Measurements from ENCODE around the gene BBS12.

BBS12 gene

DNA sequence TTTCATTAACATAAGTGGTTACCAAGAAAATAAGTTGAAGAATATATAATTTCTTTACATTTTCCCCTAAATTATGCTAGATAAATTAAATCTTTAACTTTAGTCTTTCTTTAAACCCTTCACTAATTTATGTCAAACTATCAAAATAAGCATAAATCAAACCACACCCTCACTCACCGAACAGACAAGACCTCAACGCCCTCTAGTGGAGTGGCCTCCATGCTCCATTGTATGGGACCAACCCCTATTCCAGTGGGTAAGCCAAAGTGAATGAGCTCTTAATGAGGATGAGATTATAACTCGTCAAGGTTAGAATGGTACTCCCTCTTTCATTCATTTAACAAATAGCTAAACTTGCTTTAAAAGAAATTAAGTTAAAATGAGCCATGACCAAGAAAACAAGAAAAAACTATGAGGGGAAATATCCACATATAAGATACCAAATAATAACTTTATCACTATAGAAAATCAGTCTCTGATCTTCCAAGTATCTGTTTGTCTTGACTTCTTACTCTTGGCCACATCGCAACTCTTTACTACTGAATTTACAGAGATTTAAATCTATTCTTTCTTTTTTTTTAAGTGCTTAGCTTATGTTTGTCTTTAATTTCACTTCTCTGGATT lies 15.6 kb upstream of the BBS12 start:
- peak; percentile 1 to 58 for DNase-seq

- no peak for DNase-seq
These were observed 14.2 kb upstream of the BBS12 start for GRCh38 chr4:122718281-122718680.

DNA sequence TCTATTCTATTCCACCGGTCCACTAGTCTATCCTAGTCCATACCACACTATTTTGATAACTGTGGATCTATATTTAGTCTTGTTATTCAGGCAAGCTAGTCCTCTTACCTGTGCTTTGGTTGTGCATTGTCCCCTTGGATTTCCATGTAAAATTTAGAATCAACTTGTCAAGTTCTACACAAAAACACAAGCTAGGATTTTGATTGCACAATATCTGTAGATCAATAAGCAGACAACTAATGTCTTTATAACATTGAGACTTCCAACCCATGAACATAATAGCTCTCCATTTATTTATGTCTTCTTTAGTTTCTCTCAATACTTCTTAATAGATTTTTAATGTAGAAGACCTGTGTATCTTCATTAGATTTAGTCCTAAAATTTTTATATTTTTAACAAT lies 10.2 kb upstream of the BBS12 start:
- DNase-seq = no peak

- DNase-seq = peak; percentile 0 to 40
These were observed 3.6 kb upstream of the BBS12 start for GRCh38 chr4:122728856-122729255.

DNA sequence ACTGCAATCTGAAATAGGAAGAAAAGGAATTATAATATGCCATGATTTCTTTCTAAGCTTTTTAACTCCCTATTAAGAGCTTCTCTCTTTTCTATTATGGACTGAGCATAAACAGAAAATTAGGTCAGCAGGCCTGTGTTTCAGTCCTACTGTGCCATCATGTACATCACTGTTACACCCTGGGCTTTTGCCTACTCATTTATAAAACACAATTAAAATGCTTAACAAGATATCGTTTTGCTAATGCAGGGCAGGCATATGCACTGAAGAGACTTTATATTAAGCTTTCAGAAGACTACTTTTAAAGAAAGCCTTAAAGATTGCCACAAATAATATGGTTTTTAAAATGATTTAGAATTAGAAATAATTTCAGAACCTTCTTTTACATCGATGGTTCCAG lies 828 bp upstream of the BBS12 start:
- no peak for DNase-seq

GRCh38 chr4:122733787-122734120 lies 1.2 kb downstream of the BBS12 start:
- no peak for DNase-seq

- no peak for DNase-seq
These were observed 6.7 kb downstream of the BBS12 start for GRCh38 chr4:122739174-122739573.

GRCh38 chr4:122742933-122743829 lies 10.7 kb downstream of the BBS12 start:
- no peak for DNase-seq

DNA sequence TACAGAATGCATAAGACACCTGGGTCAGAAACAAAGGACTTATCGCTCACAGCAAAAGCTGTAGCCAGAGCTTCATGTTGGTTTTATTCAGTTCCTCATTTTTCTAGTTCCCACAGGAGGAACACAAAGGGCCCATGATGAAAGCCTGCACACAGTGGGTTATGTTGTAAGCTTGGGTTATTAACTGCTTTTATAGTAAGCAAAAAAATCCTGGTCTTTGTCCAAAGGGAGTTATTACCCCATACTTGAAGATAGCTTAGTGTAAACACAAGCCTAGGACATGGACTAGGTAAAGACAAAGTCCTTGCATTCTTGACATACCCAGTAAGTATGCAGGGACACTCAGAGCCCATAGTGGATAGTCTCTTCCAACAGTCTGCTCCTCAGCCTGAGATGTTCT lies 11.7 kb downstream of the BBS12 start:
- DNase-seq = no peak

- no peak for DNase-seq
These were observed 14.0 kb downstream of the BBS12 start for GRCh38 chr4:122746485-122746965.

GRCh38 chr4:122747068-122747467 lies 14.6 kb downstream of the BBS12 start:
- no peak for DNase-seq

DNA sequence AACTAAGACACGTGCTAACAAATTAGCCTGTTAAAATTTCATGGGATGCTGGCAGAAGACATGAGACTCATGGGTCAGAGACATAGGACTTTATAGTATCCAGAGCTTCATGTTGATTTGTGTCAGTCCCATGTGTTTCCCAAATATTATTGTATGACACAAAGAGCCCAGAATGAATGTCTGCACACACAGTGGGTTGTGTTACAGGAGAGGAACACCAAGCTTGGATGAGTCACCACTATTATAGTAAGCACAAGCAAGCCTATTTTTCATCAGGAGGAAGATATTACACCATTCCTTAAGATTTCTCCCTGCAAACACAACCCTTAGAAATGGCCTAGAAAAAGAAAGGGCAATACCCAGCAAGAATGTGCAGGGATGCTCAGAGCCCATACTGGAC lies 15.4 kb downstream of the BBS12 start:
- no peak for DNase-seq

DNA sequence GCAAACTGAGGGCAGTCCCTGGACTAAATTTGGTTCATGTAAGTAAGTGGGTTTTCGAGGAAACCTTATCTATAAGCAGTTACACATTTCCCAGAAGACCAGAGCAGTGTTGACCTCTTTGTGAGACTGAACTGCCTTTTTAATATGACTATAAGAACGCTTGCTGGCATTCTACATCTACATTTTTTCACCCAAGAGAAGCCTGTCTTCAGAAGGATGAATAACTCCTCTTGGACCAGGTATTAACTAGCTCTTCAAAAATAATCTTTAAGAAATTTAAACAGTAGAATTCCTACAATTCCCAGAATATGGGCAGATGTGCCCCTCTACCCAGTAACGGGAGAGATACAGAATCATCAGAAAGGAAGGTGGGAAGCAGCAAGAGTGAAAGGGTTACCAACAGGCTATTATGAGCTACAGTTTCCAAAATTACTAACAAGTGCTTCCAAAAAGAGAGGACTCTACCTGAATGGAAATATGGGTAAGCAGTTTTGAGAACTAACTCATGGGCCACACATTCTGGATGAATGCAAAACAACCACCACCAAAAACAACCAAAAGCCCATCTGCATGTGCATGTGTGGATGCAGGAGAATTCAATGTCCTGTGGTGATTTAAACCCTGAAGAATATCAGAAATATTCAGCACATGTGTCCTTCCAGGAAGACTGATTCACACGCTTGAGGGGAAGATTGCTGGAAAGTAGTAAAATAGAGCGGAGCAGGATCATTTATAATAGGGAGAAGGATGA lies 17.4 kb downstream of the BBS12 start:
- no peak for DNase-seq

- DNase-seq = no peak
These were observed 23.2 kb downstream of the BBS12 start for GRCh38 chr4:122755675-122756074.

DNA sequence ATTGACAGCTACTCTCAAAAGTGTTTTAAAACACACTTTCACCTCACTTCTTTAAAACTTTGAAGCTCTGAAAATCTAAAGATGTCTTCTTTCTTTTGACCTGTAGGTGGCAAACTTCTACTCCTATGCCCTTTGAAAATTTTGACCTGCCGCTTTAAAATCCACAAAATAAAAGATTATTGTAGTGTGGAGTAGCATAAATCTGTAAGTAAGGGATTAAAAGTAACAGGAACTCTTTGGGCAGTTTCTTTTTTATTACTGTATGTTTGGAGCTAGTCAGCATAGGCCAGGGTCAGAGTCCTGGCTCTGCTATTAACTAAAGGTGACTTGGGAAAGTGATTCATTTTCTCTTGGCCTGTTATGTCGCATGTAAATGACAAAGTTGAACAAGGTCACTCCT lies 25.5 kb downstream of the BBS12 start:
- peak; percentile 1 to 3 for DNase-seq

DNA sequence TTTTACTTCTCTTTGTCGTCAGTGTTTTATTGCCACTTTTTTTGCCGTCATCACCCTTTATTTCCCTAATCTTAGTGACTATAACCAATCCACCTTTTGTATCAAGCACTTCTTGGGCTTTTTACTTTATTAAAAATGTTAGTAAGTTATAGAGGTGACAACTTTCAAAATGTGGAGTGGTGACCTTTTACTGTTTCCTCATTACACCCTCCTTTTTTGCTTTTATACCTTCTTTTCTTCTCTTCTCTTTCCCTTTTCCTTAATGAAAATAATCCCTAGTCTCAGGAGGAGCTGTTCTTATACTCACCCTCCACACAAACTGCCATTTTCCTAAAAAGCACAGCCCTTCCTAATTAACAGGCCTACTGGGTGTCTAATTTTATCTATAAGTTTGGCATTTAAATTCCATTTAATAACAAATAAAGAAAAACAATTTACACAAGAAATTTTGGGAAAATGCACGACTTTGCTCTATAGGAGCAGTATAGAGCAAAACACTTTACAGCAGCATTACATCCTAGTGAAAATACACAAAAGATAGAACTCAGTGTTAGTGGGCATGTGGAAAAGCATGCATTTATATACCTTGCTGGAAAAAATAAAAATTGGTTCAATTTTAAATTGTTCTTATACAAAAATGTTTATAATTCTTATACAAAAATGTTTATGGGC lies 27.3 kb downstream of the BBS12 start:
- no peak for DNase-seq

DNA sequence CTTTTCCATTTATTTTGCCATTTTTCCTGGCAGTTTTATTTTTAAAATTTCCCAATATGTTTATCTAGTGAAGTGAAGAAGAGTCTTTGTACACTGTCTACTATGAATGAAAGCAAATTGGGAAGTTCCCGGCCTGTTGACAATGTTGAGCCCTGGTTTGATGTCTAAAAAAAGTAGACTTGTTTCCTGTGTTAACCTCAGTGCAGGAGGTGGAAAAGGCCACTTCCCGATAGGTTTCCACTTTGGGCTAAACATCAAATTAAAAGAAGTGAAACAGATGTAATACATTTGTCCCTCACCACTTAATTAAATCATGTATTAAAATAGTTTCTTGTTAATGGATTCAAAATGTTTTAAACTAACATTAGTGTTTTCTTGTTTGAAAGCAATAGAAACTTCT lies 30.0 kb downstream of the BBS12 start:
- no peak for DNase-seq

- DNase-seq = no peak
These were observed 30.6 kb downstream of the BBS12 start for GRCh38 chr4:122762966-122763716.

DNA sequence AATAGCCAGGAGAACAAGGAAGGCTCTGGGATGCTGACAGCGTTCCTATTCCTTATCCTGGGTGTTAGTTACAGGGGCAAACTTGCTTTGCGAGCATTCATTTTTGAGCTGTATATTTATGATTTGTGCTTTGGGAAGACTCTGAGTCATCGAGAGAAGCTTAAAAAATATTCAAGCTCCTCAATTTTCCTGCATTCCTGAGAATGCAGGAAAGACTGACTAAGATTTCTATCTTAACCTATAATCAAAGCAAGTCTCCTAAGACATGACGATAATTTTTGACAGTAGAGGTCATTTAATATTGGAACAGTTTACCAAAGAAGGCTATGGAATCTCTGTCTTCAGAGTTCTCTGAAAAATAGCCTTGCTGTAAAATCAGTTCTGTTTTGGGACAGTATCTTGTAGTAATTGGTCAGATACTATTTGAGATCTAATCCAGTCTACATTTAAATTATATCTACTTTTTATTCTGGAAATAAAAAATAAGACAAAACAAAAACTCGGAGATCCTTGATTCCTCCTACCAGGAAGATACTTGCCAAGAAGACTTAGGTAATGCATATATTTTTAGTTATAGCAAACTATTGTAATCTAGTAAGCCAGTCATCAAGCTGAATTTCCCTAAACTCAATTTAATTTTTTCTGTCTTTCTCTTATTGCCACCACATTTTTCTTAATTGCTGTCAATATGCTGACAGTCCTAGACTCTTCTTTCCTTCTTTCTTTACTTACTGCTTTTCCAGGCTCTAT lies 31.7 kb downstream of the BBS12 start:
- DNase-seq = no peak

GRCh38 chr4:122764821-122765215 lies 32.3 kb downstream of the BBS12 start:
- no peak for DNase-seq

GRCh38 chr4:122765692-122766352 lies 33.3 kb downstream of the BBS12 start:
- no peak for DNase-seq
